Gastroesophageal sphincter (tissue), 4 donors: Measurements from ENCODE around the gene MATN1. TPM values are rescaled to one million over a fixed set of nuclear protein-coding genes. Genes with fewer than 3 reads are reported as not detected.

Experiments used
- ATAC-seq: fragments of 150-250 bp; one replicate; pipeline ENCODE4 v1.9.1; 2016; ENCODE audit warnings: mild to moderate bottlenecking, moderate library complexity
- H3K27ac ChIP-seq, 4 donors: fragments of 200-600 bp; sonication (generic) in 3 of 4; 1 replicate in 3 of 4; 2 replicates in 1 of 4; pipeline ENCODE4 v1.5.1; 2016 to 2019
- H3K27me3 ChIP-seq: fragments of 200-600 bp; sonication (generic); one replicate; pipeline ENCODE4 v1.5.1; 2019
- H3K36me3 ChIP-seq, 2 donors: fragments of 200-600 bp; sonication (generic); one replicate each; pipeline ENCODE4 v1.5.1; 2019; ENCODE audit warnings: control low read depth in 1 of 2
- H3K4me1 ChIP-seq, 3 donors: fragments of 200-600 bp; sonication (generic); 1 replicate in 2 of 3; 2 replicates in 1 of 3; pipeline ENCODE4 v1.5.1; 2016 to 2019; ENCODE audit warnings: control low read depth in 2 of 3
- H3K4me3 ChIP-seq, 2 donors: fragments of 200-600 bp; sonication (generic); one replicate each; pipeline ENCODE4 v1.5.1; 2019; ENCODE audit warnings: mild to moderate bottlenecking in 1 of 2, moderate library complexity in 1 of 2
- H3K9me3 ChIP-seq, 3 donors: fragments of 200-600 bp; sonication (generic); one replicate each; pipeline ENCODE4 v1.5.1; 2017 to 2019; ENCODE audit warnings: control low read depth in 2 of 3
- CTCF ChIP-seq, 4 experiments: fragments of 200-600 bp in 2 of 4; fragments of 450-650 bp in 2 of 4; sonication (generic) in 1 of 4; IDR thresholded peaks; one replicate each; pipeline ENCODE4 v1.5.1; 2017 to 2019; ENCODE audit warnings: antibody characterized with exemption in 4 of 4, mild to moderate bottlenecking in 2 of 4, moderate library complexity in 2 of 4
- EP300 ChIP-seq: sonication (generic); formaldehyde crosslinking; IDR thresholded peaks from one replicate; pipeline ENCODE4 v1.6.1; 2017; ENCODE audit warnings: antibody characterized with exemption, mild to moderate bottlenecking
- POLR2A ChIP-seq, 2 donors: fragments of 450-650 bp; IDR thresholded peaks; one replicate each; pipeline ENCODE4 v1.6.1; 2017; ENCODE audit warnings: antibody characterized with exemption in 2 of 2, mild to moderate bottlenecking in 2 of 2, moderate library complexity in 1 of 2
- POLR2AphosphoS5 ChIP-seq: sonication (generic); formaldehyde crosslinking; IDR thresholded peaks from one replicate; pipeline ENCODE4 v1.6.1; 2017; ENCODE audit warnings: antibody characterized with exemption
- WGBS, 2 donors: methylation state at CpG; one replicate each; pipeline ENCODE4 v1.1.5; 2018; ENCODE audit warnings: low coverage in 1 of 2; 5-methylcytosine and 5-hydroxymethylcytosine counted together
- total RNA-seq, 4 donors: library from RNA; depleted of rRNA; stranded (reverse); fragments of >200 nt; gene quantifications; one replicate each; pipeline ENCODE4 v1.1.0, GENCODE V29; 2016

The MATN1 gene
- total RNA-seq, 4 donors from 2014 or later: not detected

DNA sequence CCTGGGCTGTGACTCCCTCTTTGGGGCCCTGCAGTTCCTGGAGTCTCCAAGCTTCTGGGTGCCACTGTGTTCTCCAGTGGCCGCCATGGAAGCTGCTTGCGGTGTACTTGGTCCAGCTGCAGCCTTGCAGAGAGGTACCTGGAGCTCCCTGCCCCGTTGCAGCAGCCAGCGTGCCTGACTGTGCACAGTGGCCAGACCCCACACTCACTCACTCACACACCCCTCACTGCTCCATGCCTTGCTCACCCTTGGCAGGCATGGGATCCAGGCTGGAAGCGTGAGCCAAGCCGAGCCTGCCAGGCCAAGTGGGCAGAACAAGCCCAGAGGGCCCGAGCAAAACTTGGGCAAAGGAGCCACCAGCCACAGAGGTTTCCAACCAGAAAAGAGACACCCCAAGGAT is 43.0 kb downstream of the MATN1 start:
- 60% methylated on average over 1 of the region's 7 CpGs; no CpG with 5 or more reads in 1 of the 2 donors for WGBS, 2 donors
- no peaks in the 10 kb centered on the region for H3K36me3 ChIP-seq
- H3K27ac ChIP-seq: peak overlapping the region in 1 of 4 donors; percentile 33
- peaks cover 0 to 16% (median 4%) of the 10 kb centered on the region in 3 donors for H3K4me1 ChIP-seq
- peak; percentile 29 for ATAC-seq
- no peak overlapping the region for H3K4me3 ChIP-seq
- TF ChIP-seq CTCF (IDR thresholded peaks at IDR 0.05): no peak
- TF ChIP-seq EP300: no peak
- no peak for TF ChIP-seq POLR2A (IDR thresholded peaks at IDR 0.05)
- TF ChIP-seq POLR2AphosphoS5: no peak
- peaks cover 31% of the 10 kb centered on the region for H3K27me3 ChIP-seq
- peaks cover 0 to 3% (median 0%) of the 10 kb centered on the region in 3 donors for H3K9me3 ChIP-seq

DNA sequence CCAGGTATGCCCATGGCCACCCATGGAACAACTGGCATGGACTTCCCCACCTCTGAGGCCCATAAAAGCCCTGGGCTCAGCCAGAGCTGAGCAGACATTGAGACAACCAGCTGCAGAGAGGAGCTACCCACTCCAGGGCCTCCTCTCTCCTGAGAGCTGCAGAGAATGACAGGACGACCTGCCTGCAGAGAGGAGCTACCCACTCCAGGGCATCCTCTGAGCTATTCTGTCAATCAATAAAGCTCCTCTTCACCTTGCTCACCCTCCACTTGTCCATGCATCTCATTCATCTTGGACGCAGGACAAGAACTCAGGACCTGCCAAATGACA is 43.4 kb downstream of the MATN1 start:
- Histone ChIP-seq H3K9me3 (peaks cover 0 to 3% (median 0%) of the 10 kb centered on the region in 3 donors), H3K27me3 (peaks cover 26% of the 10 kb centered on the region), H3K4me1 (peaks cover 0 to 12% (median 0%) of the 10 kb centered on the region in 3 donors), H3K4me3 (no peak overlapping the region), H3K36me3 (no peaks in the 10 kb centered on the region), H3K27ac (no peak overlapping the region)
- no peak for ATAC-seq
- TF ChIP-seq POLR2AphosphoS5 (no peak), POLR2A (IDR thresholded peaks at IDR 0.05) (no peak), EP300 (no peak), CTCF (IDR thresholded peaks at IDR 0.05) (no peak)
- 40 to 100% methylated on average over 1 of the region's 2 CpGs for WGBS, 2 donors

- Histone ChIP-seq H3K4me3 (no peak overlapping the region), H3K36me3 (no peaks in the 10 kb centered on the region), H3K4me1 (peaks cover 0 to 10% (median 0%) of the 10 kb centered on the region in 3 donors), H3K27ac (no peak overlapping the region), H3K9me3 (peaks cover 0 to 3% (median 0%) of the 10 kb centered on the region in 3 donors), H3K27me3 (peaks cover 21% of the 10 kb centered on the region)
- no CpG with 5 or more reads among the region's 2 CpGs for WGBS, 2 donors
- TF ChIP-seq CTCF (IDR thresholded peaks at IDR 0.05): no peak
- no peak for TF ChIP-seq EP300
- no peak for TF ChIP-seq POLR2AphosphoS5
- no peak for TF ChIP-seq POLR2A (IDR thresholded peaks at IDR 0.05)
- ATAC-seq: no peak
Measured at GRCh38 chr1:30679201-30679975, 44.0 kb downstream of the MATN1 start.

DNA sequence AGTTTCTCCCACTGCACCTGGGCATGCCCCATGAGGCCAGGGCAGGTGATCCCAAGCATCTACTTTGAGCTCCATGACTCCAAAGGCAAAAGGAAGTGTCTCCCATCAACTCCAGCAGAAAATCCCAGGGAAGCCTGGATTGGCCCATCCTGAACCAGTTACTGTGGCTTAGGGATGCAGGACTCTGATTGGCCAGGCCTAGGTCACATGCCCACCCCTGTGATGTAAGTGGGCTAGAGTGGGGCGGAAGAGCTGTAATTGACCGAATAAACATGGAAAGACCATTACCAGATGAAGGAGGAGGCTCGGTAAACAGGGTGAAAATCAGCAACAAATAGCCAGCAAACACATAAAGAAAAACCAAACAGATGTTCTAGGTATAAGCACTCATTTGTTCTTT is 45.2 kb downstream of the MATN1 start:
- Histone ChIP-seq H3K27ac (no peak overlapping the region), H3K4me3 (no peak overlapping the region), H3K27me3 (peaks cover 9% of the 10 kb centered on the region), H3K4me1 (peaks cover 0 to 10% (median 0%) of the 10 kb centered on the region in 3 donors), H3K9me3 (peaks cover 0 to 6% (median 2%) of the 10 kb centered on the region in 3 donors), H3K36me3 (no peaks in the 10 kb centered on the region)
- TF ChIP-seq POLR2AphosphoS5 (no peak), CTCF (IDR thresholded peaks at IDR 0.05) (no peak), EP300 (no peak), POLR2A (IDR thresholded peaks at IDR 0.05) (no peak)
- ATAC-seq: no peak
- WGBS, 2 donors: 69% methylated on average over 2 of the region's 3 CpGs; no CpG with 5 or more reads in 1 of the 2 donors

- 76% methylated on average over 2 of the region's 2 CpGs; no CpG with 5 or more reads in 1 of the 2 donors for WGBS, 2 donors
- Histone ChIP-seq H3K27ac (no peak overlapping the region), H3K4me3 (no peak overlapping the region), H3K9me3 (peaks cover 0 to 12% (median 2%) of the 10 kb centered on the region in 3 donors), H3K4me1 (peaks cover 0 to 10% (median 0%) of the 10 kb centered on the region in 3 donors), H3K36me3 (no peaks in the 10 kb centered on the region), H3K27me3 (peaks cover 2% of the 10 kb centered on the region)
- no peak for ATAC-seq
- TF ChIP-seq CTCF (IDR thresholded peaks at IDR 0.05): no peak
- no peak for TF ChIP-seq EP300
- no peak for TF ChIP-seq POLR2A (IDR thresholded peaks at IDR 0.05)
- TF ChIP-seq POLR2AphosphoS5: no peak
Measured at GRCh38 chr1:30677471-30677870, 45.9 kb downstream of the MATN1 start.
